Amniotic epithelial cell (primary cell): ENCODE data around the gene DUS4L.

ENCODE experiments used
- DNase-seq: peaks from one replicate; pipeline ENCODE4 v3.0.0-alpha.2; 2010; ENCODE audit warnings: low read depth

DUS4L gene

DNA sequence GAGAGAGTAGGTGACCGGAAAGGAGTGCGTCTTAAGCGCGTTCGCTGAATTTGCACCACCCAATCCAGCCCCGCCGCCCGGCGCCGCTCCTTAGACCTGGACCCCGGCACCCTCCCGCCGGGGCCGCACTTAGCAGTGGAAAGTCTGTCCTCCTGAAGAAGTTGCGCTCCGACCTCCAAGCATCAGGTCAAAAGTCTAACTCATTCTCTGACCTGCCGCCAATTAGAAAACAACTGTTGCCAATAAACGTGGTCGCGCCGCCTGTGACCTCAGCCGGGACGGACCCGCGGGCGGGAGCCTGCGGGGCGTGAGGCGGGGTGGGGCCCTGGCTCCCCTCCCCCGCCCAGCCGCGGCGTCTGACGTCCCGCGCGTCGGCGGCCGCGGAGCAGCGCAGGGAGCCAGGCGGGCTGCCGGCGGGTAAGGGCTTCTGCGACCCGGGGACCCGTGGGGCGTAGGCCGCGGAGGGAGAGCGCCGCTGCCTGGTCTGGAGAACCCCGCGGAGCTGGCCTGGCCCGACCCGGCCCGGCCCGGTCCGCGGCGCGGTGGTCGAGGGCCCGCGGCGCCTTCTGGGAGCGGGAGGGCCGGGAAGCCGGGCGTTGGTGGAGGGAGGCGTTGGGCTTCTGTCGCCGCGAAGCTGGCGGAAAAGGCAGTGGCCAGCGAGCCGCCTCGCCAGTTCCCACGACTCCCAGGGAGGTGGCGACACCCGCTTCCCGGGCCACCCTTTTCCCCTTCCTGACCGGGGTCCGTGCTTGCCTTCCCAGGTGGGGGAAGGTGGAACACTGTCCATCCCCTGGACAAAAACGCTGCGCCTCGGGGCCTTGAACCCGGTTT is 16.3 kb downstream of the DUS4L start, which contains the start of gene BCAP29:
Gene BCAP29, plus strand, starts transcription at position 362 of the 831 bp plus-strand sequence. CDS start 527 bp downstream, outside the sequence.
- peak; percentile 39 for DNase-seq

DNA sequence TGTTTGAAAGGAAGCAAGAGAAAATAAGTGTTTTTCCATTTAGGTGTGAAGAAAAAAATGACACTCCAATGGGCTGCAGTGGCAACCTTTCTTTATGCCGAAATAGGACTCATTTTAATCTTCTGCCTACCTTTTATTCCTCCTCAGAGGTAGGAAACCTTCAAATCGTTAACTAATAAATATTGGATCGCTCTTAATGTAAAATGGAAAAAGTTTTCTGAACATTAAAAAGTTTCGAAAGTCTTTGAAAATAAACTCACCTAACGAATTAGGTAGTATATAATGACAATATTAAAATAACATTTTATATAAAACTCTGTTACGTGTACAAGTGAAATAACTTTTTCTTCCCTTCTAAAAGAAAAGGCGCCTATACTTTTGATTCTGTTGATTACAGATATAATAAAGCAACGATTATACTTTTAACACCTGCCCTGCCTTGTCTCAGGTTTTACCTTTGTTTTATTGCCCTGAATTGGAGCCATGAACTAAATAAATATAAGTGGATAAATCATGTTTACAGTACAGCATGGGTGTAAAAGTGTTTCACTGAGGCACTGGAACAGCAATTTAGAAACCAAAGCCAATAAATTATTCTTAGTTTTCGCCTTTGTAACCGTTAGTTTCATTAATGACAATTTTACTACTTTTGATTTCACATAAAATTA is 17.1 kb downstream of the DUS4L start:
- DNase-seq, result no peak

DNA sequence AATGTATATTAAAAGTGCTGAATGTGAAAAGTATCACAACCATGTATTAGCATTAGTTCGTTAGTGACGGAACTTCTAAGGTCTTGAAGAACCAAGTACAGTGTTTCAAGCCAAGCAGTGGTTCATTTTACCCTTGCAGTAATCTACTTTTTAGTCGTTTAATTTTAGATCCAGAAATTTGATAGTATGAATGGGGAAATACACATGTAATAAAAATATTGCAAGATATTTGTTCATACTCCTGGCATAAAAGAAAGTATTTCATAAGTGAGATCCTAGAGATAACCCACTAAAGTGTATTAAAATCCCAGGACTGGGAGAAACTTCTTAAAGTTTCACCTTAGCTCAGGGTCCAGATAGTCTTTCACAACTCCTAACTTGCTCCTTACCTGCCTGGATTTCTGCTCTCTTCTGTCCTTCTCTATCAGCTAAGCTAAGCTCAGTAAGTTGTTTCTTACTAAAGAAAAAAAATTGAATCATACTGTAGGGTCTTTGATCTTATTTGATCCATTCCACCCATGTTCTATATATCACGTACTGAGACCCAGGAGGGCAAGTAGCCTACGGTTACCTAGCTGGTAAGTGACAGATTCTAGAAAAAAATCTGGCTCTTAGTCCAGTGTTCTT is 17.7 kb downstream of the DUS4L start:
- no peak for DNase-seq

DNA sequence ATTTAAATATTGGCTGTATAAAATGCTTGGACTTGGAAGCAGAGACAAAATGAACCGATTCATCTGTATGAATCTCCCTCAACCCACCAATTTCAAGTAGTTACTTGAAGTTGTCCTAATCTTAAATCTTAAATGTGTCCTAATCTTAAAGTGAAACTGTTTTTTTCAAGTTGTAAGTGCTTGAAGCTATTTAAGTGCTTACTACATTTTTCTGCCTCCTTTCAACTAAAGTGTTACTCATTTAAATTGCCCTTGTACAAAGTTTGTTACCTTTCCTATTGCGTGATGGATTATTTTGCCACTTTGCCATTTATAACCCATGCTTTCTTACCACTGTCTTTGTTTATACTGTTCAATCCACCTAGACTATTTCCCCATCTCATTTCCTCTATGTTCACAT is 19.1 kb downstream of the DUS4L start:
- DNase-seq, result no peak

DNA sequence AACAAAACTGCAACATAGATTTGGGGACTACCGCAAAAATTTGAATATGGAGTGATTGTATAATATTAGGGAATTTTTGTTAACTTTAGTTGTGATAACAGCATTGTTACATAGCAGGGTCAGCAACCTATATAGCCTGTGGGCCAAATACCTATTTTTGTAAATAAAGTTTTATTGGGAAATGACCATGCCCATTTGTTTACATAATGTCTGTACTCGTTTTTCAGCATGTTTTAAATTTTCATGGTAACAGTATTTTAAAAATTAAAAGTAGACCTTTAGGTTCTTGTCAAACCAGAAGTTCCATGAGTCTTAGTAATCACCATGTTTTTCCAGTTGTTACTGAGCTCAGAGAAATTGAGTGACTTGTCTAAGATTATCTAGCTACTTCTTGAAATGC is 20.9 kb downstream of the DUS4L start:
- DNase-seq, result no peak

DNA sequence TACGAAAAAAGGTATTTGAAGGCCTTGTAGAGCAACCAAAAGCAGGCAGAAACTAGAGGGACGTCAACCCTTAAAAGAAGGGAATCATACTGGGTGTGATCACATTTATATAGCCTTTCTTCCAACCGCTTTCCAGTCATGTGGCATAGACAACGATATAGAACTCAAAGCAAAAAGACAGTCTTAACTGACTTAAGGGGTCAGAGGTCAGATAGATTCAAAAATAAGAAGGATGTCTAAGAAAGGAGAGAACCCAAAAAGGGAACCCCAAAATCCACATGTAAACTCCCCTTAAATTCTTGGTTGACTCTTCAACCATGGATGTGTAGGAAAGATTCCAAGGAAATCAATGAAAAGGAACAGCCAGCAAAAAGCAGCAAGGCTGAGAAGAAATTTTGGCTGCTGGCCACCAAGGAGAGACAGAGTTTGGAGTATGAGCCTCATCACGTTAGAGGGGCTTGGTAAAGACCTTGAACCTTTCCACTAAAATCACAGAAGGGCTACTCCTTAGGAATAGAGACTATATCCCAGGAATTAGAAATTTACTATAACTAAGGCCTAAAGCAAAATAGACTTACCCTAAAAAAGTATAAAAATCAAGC is 24.9 kb downstream of the DUS4L start:
- no peak for DNase-seq

DNA sequence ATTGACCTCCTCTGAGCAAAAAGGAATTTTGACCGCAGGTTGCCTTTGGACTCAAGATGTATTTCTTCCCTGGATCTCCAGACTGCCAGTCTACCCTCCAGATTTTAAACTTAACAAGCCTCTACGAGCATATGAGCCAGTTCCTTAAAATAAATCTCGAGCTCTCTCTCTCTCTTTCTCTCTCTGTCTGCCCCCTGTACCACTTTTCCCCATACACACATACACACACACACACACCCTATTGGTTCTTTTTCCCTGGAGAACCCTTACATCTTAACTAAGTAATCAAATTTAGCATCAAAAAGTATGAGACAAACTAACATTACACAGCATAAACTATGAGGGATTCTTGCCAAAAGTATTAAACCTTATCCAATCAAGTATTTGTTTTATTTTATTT is 27.6 kb downstream of the DUS4L start:
- DNase-seq, result no peak

DNA sequence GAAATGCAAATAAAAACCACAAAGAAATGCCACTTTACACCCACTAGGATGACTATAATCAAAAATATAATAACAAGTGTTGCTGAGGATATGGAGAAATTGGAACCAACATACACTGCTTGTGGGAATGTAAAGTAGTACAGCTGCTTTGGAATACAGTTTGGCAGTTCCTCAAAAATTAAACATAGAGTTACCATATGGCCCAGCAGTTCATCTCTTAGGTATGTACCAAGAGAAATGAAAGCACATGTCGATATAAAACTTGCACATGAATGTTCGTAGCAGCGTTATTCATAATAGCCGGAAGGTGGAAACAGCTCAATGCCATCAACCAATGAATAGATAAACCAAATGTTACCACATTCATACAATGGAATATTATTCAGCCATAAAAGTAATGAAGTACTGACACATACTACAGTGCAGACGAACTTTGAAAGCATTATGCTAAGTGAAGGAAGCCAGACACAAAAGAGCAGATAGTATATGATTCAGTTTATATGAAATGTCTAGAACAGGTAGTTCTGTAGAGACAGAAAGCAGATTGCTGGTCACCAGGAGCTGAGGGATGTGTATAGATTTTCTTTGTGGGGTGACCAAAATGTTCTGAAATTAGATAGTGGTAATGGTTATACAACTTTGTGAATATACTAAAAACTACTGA is 28.7 kb downstream of the DUS4L start:
- DNase-seq, result no peak

DNA sequence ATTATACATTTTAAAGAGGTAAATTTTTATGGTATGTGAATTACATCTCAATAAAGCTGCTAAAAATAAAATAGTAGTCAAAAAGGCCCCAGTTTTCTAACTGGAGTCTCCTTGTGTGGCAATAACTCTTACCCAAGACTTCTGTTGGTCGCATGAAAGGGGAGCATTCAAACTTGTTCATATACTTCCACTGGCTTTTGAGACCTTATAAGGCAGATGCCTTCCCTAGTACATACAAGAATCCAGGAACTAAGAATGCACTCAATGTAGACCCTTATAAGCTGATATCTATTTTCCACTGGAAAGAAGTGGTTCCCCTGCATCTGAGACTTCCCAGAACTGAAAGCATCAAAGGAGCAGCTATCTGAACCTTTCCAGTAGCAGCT is 29.2 kb downstream of the DUS4L start:
- no peak for DNase-seq

DNA sequence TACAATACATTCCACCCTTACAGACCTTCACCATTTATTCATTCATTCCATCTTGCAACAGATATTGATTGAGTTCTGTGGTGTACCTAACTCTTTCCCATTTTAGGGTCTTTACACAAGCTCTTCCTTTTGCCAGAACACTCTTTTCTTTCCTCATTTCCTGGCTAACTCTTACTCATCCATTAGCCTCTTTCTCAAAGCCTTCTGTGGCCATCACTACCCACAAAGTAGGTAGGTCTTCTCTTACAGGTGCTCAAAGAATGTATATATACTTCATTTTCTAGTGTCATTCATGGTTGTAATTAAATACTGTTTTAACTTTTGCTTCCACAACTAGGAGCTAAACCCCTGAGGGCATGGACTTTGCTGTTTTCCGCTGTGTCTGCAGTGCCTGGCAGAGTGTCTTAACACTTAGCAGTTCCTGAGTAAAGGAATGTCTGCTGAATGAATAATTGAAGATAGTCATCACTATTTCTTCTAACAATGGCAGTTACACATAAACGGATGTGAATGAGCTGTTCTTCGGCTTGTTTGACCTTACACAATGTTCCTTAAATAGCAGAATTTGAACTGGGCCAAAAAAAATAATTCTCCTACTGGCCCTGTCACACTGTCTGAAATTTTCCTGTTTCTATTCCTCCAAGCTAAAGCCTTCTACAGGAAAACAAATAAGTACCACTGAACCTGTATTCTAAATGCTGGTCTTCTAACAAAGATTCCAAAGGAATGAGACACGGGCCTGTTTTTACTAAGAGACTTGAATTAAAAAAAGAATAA is 31.4 kb downstream of the DUS4L start:
- peak; percentile 87 for DNase-seq

DNA sequence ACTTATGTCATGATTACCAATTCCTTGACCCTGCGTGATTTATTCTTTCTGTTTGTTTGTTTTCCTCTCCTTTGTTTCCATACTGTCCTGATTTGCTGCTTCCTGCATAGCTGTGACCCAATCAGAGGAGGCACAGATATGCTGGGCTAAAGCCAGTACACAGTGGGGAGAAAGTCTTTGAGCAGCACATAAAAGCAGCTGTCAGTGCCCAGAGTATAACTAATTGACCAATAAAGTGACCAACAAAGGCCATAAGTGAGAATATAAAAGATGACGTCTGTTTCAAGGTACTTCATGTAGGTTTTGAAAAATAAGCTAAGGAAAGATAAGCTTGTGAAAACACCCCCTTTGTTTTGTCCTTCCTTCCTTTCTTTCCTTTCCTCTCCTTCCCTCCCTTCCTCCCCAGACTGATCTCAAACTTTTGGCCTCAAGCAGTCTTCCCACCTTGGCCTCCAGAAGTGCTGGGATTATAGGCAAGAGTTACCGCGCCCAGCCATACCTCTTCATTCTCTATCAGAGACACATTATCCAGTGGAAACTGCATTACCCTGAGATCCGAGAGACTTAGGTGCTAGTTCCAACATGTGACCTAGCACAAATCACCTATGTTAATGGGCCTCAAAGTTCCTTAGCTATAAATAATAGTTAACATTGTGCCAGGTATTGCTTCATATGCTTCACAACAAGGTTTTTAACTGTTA is 33.3 kb downstream of the DUS4L start:
- DNase-seq, result no peak

DNA sequence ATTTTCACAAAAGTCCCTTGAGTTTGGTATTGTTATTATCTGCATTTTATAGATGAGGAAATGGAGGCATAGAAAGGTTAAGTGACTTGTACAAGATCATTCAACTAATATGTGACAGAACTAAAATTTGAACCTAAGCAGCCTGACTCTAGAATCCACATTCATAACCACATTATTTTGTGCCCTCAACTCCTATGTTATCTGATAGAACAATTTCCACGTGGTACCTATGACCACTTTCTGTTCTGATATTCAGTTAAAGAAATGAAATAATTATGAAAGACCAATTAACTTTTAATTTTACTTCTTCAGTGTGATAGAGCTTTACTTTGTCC is 33.8 kb downstream of the DUS4L start:
- DNase-seq, result no peak

DNA sequence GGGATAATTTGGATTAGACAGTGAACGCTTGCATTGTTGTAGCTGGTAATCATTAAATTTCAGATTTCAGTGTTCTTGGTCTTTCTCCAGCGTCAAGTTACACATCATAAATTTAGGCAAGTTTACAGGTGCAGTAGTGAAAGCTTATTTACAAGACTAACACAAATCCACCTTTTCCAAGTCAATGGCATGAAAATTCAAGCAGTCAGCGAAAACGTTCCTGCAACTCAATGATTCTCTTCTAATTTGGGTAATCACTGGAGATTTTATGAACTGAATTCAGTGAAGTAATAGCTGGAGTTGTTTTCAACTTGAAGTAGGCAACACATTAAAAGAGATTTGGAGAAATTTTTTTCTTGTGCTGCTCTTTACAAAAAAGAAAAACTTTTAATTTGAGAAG is 34.2 kb downstream of the DUS4L start:
- DNase-seq, result no peak

DNA sequence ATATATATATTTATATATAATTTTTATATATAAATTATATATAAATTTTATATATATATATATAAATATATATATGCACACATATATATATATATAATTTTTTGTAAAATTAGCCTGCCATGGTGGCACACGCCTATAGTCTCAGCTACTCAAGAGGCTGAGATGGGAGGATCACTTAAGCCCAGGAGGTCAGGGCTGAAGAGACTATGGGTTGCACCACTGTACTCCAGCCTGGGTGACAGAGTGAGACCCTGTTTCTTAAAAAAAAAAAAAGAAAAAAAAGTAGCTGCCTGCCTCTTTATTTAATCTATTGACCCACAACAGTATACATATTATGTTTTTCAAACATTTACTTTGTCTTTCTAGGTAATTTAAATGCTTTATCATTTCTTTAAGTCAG is 35.5 kb downstream of the DUS4L start:
- no peak for DNase-seq

DNA sequence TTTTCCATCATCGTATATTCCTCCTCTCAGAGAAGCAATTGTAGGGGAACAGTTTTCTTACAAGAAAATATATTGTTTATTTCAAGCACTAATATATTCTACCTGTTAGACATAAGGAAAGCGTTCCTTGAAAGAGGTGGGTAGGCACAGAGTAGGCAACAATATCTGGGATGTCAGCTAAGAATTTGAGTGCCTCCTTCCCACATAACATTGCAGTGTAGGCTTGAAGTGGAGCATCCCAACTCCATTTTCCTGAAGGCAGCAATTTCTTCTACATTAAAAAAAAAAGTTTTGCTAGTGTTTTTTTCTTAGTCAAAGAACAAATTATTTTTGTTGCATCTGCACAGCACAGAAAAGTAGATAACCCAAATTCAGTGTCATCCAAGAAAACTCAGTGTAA is 37.0 kb downstream of the DUS4L start:
- DNase-seq, result no peak

DNA sequence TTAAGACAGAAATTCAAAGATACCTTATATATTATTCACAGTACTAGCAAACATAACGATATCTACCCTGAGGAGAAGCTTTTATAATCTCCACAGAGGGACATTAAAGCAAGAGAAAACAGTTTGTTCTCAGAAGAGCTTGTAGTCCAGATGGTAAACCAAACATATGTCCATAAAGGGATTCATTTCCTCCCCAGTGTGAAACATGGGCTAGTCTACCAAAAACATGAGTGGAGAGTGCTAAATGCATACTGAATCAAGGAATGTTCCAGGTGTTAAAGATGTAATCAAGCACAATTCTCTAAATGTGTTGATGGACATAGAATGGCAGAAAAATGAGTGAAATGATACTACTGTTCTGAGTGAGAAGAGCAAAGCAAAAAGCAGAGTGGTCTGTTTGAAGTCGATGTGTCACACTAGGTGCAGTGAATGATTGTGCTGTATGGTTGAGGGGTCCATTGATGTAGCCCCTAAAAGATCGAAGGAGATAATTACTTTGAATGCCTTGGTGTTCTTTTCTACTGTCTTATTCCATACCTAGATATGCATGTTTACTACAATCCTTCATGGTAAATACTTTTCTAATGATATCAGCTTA is 41.5 kb downstream of the DUS4L start:
- no peak for DNase-seq

DNA sequence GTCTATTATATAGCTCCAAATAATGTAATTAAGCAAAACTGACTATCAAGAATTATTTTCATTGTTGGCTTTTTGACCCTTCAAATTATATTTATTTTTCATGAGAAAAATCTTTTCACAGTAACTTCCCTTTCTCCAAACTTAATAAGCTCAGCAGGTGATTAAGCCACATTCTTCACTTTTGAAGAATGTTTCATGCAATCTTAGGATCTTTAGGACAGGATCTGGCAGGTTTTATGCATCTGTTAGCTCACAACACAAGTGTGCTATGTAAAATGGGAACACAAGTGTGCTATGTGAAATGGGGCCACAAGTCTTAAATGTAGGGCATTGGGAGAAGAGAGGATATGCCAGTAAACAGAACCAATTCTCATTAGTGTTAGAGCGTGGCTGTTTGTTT is 42.5 kb downstream of the DUS4L start:
- DNase-seq, result no peak

DNA sequence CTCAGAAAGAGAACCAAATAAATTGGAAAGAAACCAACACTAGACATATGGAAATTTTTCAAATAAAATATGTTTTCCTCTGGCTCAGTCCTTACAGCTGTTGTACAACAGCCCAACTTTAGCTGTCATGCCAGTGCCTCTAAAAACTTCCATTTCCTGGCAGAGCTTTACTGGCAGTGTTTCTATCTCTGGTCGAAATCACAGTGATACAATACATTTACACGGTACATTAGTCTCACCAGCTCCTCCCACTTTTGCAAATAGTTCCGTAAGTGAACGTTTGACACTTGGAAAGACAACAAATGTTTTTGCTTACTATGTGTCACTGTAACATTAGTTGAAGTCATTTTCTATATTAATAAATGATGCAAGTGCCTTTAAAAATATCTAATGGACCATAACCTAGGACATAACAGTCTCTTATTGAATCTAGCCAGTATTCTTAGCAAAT is 46.1 kb downstream of the DUS4L start:
- DNase-seq, result no peak

DNA sequence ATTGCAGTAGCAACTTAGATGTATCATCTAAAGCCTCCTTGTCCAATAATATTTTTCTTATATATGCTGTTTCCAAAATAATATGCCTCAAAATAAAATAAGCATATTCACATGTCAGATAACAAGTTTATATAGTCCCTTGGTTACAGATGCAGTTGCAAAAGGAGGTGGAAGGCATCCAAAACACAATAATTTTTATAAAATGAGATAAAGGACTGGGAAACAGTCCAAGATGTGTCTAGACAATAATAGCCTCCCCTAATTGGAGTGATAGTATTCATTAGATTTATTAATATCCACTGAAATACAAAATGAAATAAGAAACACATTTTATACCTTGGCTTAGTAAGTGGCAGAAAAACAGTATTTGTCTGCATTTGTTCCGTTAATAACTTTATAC is 46.6 kb downstream of the DUS4L start:
- peak; percentile 69 for DNase-seq

DNA sequence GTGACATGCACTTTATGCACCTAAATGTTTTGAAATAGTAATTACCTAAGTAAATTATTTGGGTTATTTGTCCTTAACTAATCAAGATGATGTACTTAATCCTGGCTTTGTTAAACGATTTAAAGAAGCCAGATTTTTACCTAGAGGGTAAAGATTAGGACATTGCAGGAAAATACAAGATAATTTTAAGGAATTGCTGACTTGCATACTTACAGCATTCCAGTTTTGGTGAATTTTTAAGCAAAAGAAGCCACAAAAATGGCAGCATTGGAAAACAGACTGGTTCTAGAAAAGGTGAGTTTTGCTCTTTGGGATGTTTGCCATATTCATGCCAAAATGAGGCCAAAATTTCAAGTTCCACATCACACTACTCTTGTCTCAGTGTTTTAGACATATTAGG is 49.7 kb downstream of the DUS4L start:
- no peak for DNase-seq
